Skeletal muscle tissue (tissue), 4 donors: Measurements from ENCODE around the gene NRXN3. TPM values are rescaled to one million over a fixed set of nuclear protein-coding genes. Genes with fewer than 3 reads are reported as not detected.

Experiments used
- H3K27ac ChIP-seq: one replicate; pipeline ENCODE4 v1.7.0; 2013; ENCODE audit warnings: mild to moderate bottlenecking, low read depth, low read length, inconsistent platforms
- H3K27me3 ChIP-seq, 3 donors: one replicate each; pipeline ENCODE4 v1.7.0; 2013; ENCODE audit warnings: low read length in 3 of 3; ENCODE audit not compliant: control insufficient read depth in 3 of 3, insufficient read depth in 3 of 3
- H3K36me3 ChIP-seq, 3 donors: one replicate each; pipeline ENCODE4 v1.7.0; 2013; ENCODE audit warnings: low read length in 3 of 3; ENCODE audit not compliant: control insufficient read depth in 3 of 3, insufficient read depth in 3 of 3
- H3K4me1 ChIP-seq, 3 donors: one replicate each; pipeline ENCODE4 v1.7.0; 2013; ENCODE audit warnings: low read length in 3 of 3, mild to moderate bottlenecking in 3 of 3; ENCODE audit not compliant: control insufficient read depth in 3 of 3, insufficient read depth in 3 of 3
- H3K4me3 ChIP-seq, 3 donors: one replicate each; pipeline ENCODE4 v1.7.0; 2013; ENCODE audit warnings: low read length in 3 of 3
- H3K9ac ChIP-seq, 3 donors: one replicate each; pipeline ENCODE4 v1.7.0; 2013; ENCODE audit warnings: low read length in 3 of 3, mild to moderate bottlenecking in 3 of 3, moderate library complexity in 2 of 3, low read depth in 1 of 3
- H3K9me3 ChIP-seq, 3 donors: one replicate each; pipeline ENCODE4 v1.7.0; 2013; ENCODE audit warnings: low read length in 3 of 3; ENCODE audit not compliant: control insufficient read depth in 3 of 3
- total RNA-seq: library from RNA; depleted of rRNA; stranded (reverse); fragments of >200 nt; gene quantifications from one replicate; pipeline ENCODE4 v1.2.3, GENCODE V29; 2014
- donor health status: Osteomylitis.

Gene NRXN3
- total RNA-seq, 1 donor from 2014 or later = 0.52 TPM

GRCh38 chr14:79840103-79840502 is 1669.9 kb downstream of the NRXN3 start:
- H3K4me1 ChIP-seq = no peaks in the 10 kb centered on the region
- no peaks in the 10 kb centered on the region for H3K9me3 ChIP-seq
- no peaks in the 10 kb centered on the region for H3K36me3 ChIP-seq
- H3K27ac ChIP-seq = no peak overlapping the region
- no peak overlapping the region for H3K4me3 ChIP-seq
- no peak overlapping the region for H3K9ac ChIP-seq
- H3K27me3 ChIP-seq = no peaks in the 10 kb centered on the region

DNA sequence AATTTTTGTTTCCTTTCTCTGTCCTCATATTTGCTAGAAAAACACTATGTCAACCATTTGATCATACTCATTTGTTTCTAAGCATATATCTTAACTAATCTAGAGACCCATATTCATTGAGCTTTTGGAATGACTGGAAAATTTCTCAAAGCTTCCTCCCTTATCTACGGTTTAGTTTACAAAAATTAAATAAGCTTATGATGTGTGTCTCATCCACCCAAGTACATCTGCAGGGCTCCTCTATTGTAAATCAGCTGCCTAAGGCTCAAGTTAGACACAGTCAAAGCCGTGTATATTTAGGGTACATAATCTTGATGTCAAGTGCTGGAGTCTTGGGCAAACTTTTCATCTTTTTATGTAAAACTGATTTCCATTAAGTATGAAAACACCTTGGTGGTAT is 1670.7 kb downstream of the NRXN3 start:
- Histone ChIP-seq H3K27ac (no peak overlapping the region), H3K4me1 (no peaks in the 10 kb centered on the region), H3K9me3 (no peaks in the 10 kb centered on the region), H3K4me3 (no peak overlapping the region), H3K27me3 (no peaks in the 10 kb centered on the region), H3K36me3 (no peaks in the 10 kb centered on the region), H3K9ac (no peak overlapping the region)

- H3K9me3 ChIP-seq = no peaks in the 10 kb centered on the region
- no peak overlapping the region for H3K4me3 ChIP-seq
- H3K27ac ChIP-seq = no peak overlapping the region
- H3K9ac ChIP-seq = no peak overlapping the region
- no peaks in the 10 kb centered on the region for H3K4me1 ChIP-seq
- H3K27me3 ChIP-seq = no peaks in the 10 kb centered on the region
- no peaks in the 10 kb centered on the region for H3K36me3 ChIP-seq
Observed at GRCh38 chr14:79841433-79841832, 1671.3 kb downstream of the NRXN3 start.

DNA sequence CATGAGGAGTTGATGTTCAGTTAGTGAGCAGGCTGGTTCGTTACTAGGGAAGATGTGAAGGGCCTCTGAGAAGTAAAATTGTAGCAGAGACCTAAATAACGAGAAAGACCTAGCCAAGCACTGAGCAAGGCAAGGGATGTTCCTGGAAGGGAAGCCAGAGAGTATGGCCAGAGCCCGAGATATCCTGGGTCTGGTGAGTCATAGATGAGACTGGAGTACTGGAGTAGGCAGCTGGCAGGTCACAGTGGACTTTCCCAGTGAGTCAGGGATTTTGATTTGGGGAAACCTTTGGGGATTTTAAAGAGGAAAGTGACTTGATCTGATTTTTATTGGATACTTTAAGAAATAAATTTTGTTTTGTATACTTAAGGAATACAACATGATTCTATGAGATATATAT is 1672.1 kb downstream of the NRXN3 start:
- Histone ChIP-seq H3K27me3 (no peaks in the 10 kb centered on the region), H3K9me3 (no peaks in the 10 kb centered on the region), H3K27ac (no peak overlapping the region), H3K4me3 (no peak overlapping the region), H3K4me1 (no peaks in the 10 kb centered on the region), H3K9ac (no peak overlapping the region), H3K36me3 (no peaks in the 10 kb centered on the region)

- Histone ChIP-seq H3K27ac (no peak overlapping the region), H3K36me3 (no peaks in the 10 kb centered on the region), H3K27me3 (no peaks in the 10 kb centered on the region), H3K9me3 (no peaks in the 10 kb centered on the region), H3K4me1 (no peaks in the 10 kb centered on the region), H3K4me3 (no peak overlapping the region), H3K9ac (no peak overlapping the region)
Observed at GRCh38 chr14:79852950-79853744, 1683.0 kb downstream of the NRXN3 start.

- H3K27ac ChIP-seq = no peak overlapping the region
Observed at GRCh38 chr14:79855789-79856188, 1685.6 kb downstream of the NRXN3 start.

DNA sequence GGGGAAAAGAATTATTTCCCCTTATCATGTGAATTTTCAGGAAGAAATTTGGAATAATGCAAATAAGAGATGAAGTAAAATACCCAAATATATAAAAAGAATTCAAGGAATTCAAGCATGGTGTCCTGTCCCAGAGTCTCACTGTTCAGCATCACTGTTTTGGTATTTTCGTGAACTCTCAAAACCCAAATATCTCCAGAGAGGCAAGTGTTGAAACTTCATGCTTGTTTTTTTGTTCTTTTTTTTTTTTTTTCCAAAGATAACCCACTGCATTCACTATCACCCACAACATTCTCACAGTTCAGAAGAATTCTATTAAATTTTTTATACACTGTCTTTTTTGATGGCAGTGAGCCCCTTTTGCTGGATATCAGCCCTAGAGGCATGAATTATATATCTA is 1686.2 kb downstream of the NRXN3 start:
- Histone ChIP-seq H3K4me3 (no peak overlapping the region), H3K27me3 (no peaks in the 10 kb centered on the region), H3K4me1 (no peaks in the 10 kb centered on the region), H3K36me3 (no peaks in the 10 kb centered on the region), H3K9me3 (no peaks in the 10 kb centered on the region), H3K9ac (no peak overlapping the region), H3K27ac (no peak overlapping the region)

More at GRCh38 chr14:79855789-79856188, 1685.6 kb downstream of the NRXN3 start:
- H3K36me3 ChIP-seq = no peaks in the 10 kb centered on the region
- H3K4me3 ChIP-seq = no peak overlapping the region
- no peaks in the 10 kb centered on the region for H3K27me3 ChIP-seq
- no peaks in the 10 kb centered on the region for H3K4me1 ChIP-seq
- H3K9me3 ChIP-seq = no peaks in the 10 kb centered on the region
- H3K9ac ChIP-seq = no peak overlapping the region

DNA sequence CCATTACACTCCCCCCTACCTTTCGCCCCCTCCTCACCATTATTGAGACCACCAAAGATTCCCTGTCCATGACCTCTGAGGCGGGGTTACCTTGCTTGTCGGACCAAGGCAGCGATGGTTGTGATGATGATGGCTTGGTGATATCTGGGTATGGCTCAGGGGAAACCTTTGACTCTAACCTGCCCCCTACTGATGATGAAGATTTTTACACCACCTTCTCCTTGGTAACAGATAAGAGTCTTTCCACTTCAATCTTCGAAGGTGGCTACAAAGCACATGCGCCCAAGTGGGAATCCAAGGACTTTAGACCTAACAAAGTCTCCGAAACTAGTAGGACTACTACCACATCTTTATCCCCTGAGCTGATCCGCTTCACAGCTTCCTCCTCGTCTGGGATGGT is 1690.9 kb downstream of the NRXN3 start:
- no peak overlapping the region for H3K9ac ChIP-seq
- H3K27ac ChIP-seq = no peak overlapping the region
- H3K36me3 ChIP-seq = no peaks in the 10 kb centered on the region
- no peaks in the 10 kb centered on the region for H3K9me3 ChIP-seq
- H3K4me1 ChIP-seq = no peaks in the 10 kb centered on the region
- no peaks in the 10 kb centered on the region for H3K27me3 ChIP-seq
- no peak overlapping the region for H3K4me3 ChIP-seq

DNA sequence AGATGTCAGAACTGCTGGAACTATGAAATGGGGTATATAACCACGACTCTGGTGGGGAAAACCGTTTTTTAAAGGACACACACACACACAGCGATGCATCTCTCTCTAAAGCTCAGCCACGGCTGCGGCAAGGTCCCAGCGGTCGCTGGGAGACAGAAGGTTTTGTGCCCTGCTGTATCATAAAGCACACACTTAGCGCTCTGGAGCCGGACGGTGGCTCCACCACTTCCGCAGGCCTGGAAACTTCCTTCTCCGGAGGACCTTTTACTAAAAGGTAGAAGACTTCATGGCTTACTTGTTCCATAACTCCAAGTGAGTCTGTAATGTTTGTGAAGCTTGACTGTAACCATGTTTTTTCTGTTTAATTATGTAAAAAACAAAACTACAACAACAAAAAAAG is 1691.9 kb downstream of the NRXN3 start:
- H3K27ac ChIP-seq = no peak overlapping the region
- no peak overlapping the region for H3K4me3 ChIP-seq
- H3K27me3 ChIP-seq = no peaks in the 10 kb centered on the region
- H3K9ac ChIP-seq = no peak overlapping the region
- no peaks in the 10 kb centered on the region for H3K36me3 ChIP-seq
- no peaks in the 10 kb centered on the region for H3K4me1 ChIP-seq
- H3K9me3 ChIP-seq = no peaks in the 10 kb centered on the region

DNA sequence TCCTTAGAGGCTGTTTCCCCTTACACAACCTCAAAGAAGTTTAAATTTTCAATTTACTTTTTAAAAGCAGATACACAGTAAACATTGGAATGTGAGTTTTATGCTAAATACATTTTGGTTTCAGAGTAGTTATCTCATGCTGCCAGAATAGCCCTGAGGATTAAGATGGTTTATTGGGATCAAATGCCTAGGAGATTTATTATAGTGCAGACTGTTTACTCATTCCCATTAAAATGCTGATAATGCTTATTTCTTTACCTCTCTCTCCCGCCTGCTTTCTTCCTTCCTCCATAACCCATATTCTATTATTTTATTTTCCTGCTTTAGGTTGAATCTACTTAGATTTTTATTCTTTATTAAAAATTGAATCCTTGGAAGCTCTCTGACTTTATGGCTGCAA is 1701.0 kb downstream of the NRXN3 start:
- no peak overlapping the region for H3K27ac ChIP-seq
- no peaks in the 10 kb centered on the region for H3K4me1 ChIP-seq
- no peak overlapping the region for H3K4me3 ChIP-seq
- H3K9me3 ChIP-seq = no peaks in the 10 kb centered on the region
- no peaks in the 10 kb centered on the region for H3K36me3 ChIP-seq
- no peaks in the 10 kb centered on the region for H3K27me3 ChIP-seq
- no peak overlapping the region for H3K9ac ChIP-seq
